ENCODE data around the gene ANKRD31. TPM values are rescaled to one million over a fixed set of nuclear protein-coding genes. Genes with fewer than 3 reads are reported as not detected.
"Not testable (repeated sequence)": the region's sequence is repeated elsewhere in the genome, so short reads cannot be mapped to it uniquely, and the experiment has no call there.

Gene ANKRD31, protein sequence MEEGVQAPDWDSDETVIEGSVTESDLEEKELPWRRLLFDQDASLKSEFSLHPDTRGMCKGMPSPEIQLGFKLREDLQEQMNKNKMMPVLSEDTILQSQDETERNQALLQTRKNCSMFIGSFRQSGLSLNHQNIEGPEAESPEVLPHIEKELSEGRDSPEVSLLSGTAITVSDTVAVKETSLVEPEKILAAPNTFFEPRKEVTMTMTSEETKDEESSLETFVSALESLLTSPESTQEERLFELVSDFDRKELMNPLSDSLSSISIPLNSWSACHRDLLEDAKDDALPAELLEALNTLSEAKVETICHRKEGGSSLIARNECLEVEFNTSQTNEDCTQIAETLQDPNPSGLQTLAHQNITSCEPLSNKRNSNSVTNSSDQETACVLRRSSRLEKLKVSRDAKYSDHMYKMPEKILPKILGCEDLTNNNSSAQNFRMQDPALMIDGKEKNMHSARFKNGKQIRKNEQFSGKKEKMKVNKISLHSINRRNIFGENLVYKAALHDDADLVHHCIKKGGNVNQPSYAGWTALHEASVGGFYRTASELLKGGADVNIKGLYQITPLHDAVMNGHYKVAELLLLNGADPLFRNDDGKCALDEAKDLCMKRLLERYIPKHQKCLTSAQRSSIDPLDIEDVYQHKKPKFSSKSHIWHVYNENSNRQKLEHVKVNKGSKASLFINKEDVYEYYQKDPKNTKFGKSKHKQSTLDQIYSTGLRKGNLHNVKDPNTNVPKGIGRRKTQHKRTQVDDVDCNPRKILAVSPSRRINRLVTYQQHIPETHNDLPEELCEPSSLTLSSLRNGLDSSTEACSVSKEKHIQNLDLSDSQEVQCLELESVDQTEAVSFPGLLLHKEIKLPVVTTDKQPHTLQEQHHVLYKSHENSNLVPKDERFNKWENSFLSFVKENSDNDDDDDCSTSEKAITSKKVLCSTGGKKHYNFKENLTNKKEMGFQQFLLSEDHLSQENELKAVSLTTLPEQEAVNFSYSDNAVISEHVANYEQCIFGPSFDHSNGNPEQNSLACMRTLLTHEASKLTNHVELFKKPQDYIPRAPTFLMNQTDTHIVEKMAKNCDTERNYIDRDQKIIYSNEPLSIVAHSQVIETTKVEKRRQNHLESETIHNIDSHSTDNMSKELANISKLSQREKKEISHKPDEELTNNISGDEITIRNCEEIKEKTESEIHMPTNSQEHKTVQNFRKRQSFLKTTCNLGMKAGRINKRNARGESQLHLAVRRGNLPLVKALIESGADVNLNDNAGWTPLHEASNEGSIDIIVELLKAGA (N-terminal part only)
- total RNA-seq (2014; rRNA removed; shearing (Covaris generic); ENCODE audit: low replicate concordance) = 0.07 and 0.38 TPM in 2 replicates

GRCh38 chr5:75236322-75237316, at the start of gene ANKRD31:
ANKRD31 (minus strand) TSS chr5:75236878; CDS start chr5:75236686, 192 bp downstream.
- in situ Hi-C loops (cut with HindIII; ENCODE audit: low pct_unique_long_range_greater_than_20kb, low sequenced_read_pairs) = no loop called here
- peak; percentile 78 for DNase-seq (ENCODE audit: low read depth)

DNA sequence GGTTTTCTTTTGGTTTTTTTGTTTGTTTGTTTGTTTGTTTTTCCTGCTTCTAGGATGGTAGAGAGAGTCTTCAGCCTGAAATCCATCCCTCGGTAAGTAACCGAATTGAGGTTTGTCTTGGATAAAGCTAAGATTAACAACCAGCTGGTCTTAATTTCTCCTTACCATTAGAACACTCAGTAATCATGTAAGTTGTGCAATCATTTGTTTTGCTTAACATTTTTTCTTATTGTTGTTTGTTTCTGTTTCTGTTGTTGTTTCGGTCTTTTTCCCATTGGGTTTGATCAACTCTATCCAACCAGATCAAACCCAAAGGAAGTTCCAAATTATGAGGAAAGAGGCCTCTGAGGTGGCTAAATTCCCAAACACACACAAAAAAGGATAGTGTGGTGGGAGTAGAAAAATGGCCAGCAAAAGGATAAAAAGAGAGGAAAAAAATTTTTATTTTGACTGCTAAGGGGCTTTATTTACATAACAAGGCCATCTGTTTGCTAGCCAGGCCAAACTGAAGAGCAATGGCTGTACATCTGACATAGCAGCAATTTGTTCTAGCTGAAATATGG, 49.6 kb upstream of the ANKRD31 start:
- DNase-seq (ENCODE audit: low read depth) = no peak
- in situ Hi-C loops (cut with HindIII; ENCODE audit: low pct_unique_long_range_greater_than_20kb, low sequenced_read_pairs) = no loop called here

DNA sequence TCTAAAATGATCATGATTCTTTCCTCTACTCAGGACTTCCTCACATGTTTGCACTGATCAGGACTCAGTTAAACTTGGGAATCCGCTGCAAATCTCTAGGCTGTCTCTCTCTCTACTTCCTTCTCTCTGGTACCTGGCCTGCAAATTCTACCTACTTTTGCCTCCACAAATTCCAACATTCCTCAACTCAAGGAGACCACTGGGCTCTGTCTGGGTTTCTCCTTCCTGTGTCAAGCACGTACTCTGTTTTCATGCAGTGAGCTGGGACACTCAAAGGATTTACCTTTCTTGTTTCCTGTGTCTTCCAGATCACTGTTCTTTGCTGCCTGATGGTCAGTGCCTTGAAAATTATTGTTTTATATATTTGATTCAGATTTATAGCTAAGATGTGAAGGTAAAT, 45.9 kb upstream of the ANKRD31 start:
- DNase-seq (ENCODE audit: low read depth) = no peak
- in situ Hi-C loops (cut with HindIII; ENCODE audit: low pct_unique_long_range_greater_than_20kb, low sequenced_read_pairs) = no loop called here

DNA sequence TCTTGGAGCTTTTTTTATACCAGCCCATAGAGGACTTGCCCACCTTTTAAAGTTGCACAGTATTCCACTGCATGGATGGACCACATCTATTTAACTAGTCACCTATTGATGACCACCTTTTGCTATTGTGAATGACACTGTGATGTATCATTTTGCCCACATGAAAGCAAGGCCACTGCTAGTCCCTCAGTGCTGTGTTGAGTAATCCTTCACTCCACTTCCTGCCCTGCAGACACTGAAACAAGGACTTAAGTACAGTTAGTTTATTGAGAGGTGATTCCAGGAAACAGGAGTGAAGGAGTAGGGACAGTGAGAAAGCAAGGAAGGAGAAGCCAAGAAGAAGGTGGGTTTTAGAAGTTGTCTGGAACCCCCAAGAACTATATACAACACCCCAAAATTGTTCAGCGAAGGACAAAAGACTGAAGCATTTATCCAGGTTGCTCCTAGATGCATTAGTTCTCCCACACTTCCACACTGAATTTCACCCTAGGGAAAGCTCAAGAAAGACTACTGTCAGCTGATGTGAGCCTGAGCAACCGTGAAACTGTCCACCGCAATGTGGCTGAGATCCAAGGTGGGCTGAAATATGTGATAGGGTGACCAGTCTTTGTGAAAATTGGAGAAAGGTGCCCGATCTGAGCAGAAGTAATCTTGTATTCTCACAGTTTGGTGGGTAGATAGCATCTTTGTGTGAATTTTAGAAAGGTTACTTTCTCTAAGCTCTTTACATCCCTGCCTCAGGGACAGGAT, 45.2 kb upstream of the ANKRD31 start:
- DNase-seq (ENCODE audit: low read depth) = no peak
- in situ Hi-C loops (cut with HindIII; ENCODE audit: low pct_unique_long_range_greater_than_20kb, low sequenced_read_pairs) = no loop called here

- in situ Hi-C loops (cut with HindIII; ENCODE audit: low pct_unique_long_range_greater_than_20kb, low sequenced_read_pairs) = no loop called here
- DNase-seq (ENCODE audit: low read depth) = no peak
Observed at GRCh38 chr5:75279321-75279720, 42.6 kb upstream of the ANKRD31 start.

GRCh38 chr5:75277463-75277862, 40.8 kb upstream of the ANKRD31 start:
- in situ Hi-C loops (cut with HindIII; ENCODE audit: low pct_unique_long_range_greater_than_20kb, low sequenced_read_pairs) = no loop called here
- no peak for DNase-seq (ENCODE audit: low read depth)

- in situ Hi-C loops (cut with HindIII; ENCODE audit: low pct_unique_long_range_greater_than_20kb, low sequenced_read_pairs) = no loop called here
- DNase-seq (ENCODE audit: low read depth) = no peak
Observed at GRCh38 chr5:75275756-75276155, 39.1 kb upstream of the ANKRD31 start.

GRCh38 chr5:75275147-75275546, 38.5 kb upstream of the ANKRD31 start:
- in situ Hi-C loops (cut with HindIII; ENCODE audit: low pct_unique_long_range_greater_than_20kb, low sequenced_read_pairs) = no loop called here
- no peak for DNase-seq (ENCODE audit: low read depth)

DNA sequence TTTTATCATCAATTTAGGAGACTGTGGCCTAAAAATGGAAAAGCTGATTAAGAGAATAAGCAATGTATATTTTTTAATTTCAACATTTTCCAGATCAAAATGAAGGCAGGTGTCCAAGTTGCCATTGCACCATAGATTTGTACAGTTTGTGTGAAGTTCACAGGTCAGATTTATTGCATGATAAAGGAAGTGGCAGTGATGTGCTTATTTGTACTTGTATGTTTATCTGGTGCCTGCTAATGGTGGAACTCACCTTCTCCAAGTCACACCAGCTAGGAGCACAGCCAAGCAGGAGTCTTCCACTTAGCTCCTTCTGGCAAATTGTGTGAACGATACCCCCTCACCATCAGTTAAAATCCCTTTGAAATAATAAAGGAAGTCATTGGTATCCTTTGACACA, 37.8 kb upstream of the ANKRD31 start:
- in situ Hi-C loops (cut with HindIII; ENCODE audit: low pct_unique_long_range_greater_than_20kb, low sequenced_read_pairs) = no loop called here
- no peak for DNase-seq (ENCODE audit: low read depth)

DNA sequence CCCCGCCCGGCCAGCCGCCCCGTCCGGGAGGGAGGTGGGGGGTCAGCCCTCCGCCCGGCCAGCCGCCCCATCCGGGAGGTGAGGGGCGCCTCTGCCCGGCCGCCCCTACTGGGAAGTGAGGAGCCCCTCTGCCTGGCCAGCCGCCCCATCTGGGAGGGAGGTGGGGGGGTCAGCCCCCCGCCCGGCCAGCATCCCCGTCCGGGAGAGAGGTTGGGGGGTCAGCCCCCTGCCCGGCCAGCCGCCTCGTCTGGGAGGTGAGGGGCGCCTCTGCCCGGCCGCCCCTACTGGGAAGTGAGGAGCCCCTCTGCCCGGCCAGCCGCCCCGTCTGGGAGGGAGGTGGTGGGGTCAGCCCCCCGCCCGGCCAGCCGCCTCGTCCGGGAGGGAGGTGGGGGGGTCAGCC, 33.9 kb upstream of the ANKRD31 start:
- DNase-seq (ENCODE audit: low read depth); in situ Hi-C loops (cut with HindIII; ENCODE audit: low pct_unique_long_range_greater_than_20kb, low sequenced_read_pairs): not testable (repeated sequence)

DNA sequence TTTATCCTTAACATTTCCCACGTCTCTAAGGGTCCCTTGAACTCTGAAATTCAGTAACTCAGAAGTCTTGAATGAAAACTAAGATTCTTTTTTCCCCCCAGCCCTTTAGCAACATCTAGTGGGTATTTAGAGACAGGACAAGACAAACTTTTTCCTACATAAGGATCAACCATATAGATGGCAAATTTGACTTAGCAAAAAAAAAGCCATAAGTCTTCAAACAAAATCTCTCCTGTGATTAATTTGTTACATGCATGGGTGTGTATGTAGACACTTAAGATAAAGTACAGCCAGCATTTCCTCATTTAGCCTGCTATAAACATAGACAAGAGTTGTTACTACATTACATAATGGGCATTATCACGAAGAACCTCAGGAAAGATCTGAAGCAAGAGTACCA, 29.1 kb upstream of the ANKRD31 start:
- DNase-seq (ENCODE audit: low read depth) = peak; percentile 34
- in situ Hi-C loops (cut with HindIII; ENCODE audit: low pct_unique_long_range_greater_than_20kb, low sequenced_read_pairs) = no loop called here

DNA sequence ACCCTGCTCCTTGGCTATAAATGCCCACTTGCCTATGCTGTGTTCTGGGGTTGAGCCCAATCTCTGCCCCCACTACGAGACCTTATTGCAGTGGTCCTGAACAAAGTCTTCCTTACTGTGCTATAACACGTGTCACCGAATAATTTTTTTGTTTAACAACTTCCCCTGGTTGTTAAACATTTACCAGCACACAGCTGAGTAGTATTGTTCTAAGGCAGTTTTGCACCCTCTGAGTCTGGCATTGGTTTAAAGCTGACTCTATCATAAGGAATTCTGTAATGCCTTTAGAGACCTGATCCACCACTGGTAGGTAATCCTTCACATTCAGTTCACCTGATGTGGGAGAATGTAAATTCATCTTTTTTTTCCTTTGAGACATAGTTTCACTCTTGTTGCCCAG, 25.6 kb upstream of the ANKRD31 start:
- in situ Hi-C loops (cut with HindIII; ENCODE audit: low pct_unique_long_range_greater_than_20kb, low sequenced_read_pairs) = no loop called here

DNA sequence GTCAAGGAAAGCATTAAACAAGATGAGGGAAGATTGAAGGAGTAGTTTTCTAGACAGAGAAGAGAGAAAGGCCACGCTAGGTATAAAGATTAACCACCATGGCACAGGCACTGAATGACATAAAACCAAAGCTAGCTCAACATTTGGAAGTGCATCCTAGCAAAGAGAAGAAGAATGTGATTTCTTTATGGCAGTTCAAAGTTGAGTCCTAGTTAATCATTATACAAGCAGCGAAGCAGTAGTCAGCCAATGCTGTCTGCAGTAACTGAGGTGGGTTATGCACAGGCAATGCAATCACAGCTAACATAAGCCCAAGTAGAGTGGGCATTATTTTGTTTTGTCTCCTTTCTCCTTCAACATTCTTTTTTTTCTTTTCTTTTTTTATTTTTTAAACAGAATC, 24.0 kb upstream of the ANKRD31 start:
- DNase-seq (ENCODE audit: low read depth) = peak; percentile 71
- in situ Hi-C loops (cut with HindIII; ENCODE audit: low pct_unique_long_range_greater_than_20kb, low sequenced_read_pairs) = no loop called here

More for the DNA sequence above, 25.6 kb upstream of the ANKRD31 start:
- peak; percentile 34 for DNase-seq (ENCODE audit: low read depth)

- in situ Hi-C loops (cut with HindIII; ENCODE audit: low pct_unique_long_range_greater_than_20kb, low sequenced_read_pairs); DNase-seq (ENCODE audit: low read depth): not testable (repeated sequence)
Observed at GRCh38 chr5:75250452-75250851, 13.8 kb upstream of the ANKRD31 start.

DNA sequence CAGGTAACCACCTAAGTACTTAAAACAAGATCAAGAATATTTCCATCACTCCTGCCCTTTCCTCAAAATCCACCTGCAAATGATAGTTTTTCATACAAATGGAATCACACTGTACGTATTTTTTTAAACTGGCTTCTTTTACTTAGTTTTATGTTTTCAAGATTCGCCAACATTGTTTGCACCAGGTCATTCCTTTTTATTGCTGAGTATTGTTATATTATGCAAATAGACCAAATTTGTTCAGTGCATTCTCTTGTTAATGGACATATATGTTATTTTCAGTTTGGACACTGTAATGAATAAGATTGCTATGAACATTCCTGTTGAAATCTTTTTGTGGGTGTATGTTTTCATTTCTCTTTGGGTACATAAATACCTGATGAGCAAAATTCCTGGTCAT, 8.3 kb upstream of the ANKRD31 start:
- DNase-seq (ENCODE audit: low read depth) = no peak
- in situ Hi-C loops (cut with HindIII; ENCODE audit: low pct_unique_long_range_greater_than_20kb, low sequenced_read_pairs) = no loop called here

GRCh38 chr5:75243510-75243909, 6.8 kb upstream of the ANKRD31 start:
- no peak for DNase-seq (ENCODE audit: low read depth)
- in situ Hi-C loops (cut with HindIII; ENCODE audit: low pct_unique_long_range_greater_than_20kb, low sequenced_read_pairs) = no loop called here
